CD4-positive, alpha-beta T cell treated with Interleukin-10 for 1 hour (primary cell): ENCODE measurements around the gene PPBP.
"Not testable (repeated sequence)": the region's sequence is repeated elsewhere in the genome, so short reads cannot be mapped to it uniquely, and the experiment has no call there.

Source experiments
- DNase-seq: peaks from one replicate; pipeline ENCODE4 v3.0.0-alpha.2; 2020

Gene PPBP

GRCh38 chr4:73991742-73992000 is 3.7 kb upstream of the PPBP start:
- no peak for DNase-seq

DNA sequence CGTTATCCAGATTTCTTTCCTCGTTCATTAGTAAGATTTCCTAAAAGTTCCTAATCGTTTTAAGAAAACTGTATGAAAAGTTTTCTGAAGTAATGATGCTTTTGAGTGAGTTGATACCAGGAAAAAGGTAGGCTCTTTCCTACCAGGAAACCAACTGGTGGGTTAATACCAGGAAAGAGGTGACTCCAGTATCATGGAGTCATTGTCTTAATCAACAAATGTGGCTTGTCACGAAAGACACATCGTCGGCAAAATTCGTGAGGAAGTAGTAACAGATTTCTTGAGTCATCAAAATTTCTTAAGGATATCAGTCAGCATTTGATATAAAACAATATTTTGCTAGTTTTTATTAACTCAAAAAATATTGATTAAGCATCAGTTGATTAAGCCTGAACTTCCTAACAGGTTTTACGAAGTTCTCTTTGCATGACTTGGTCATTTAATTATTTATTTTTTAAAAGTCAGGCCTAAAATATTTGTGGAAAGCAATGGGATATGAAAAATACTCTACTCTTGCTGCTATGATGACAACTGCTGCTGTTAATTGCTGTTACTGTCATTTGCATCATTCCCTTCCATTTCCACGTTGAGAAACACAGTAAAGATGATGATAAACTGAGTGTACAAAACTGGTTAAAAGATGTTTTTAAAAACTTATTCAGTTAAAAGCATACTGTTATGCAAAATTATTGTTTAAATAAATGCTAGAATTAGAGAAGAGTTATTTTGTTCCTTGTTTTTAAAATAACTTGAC is 3.2 kb upstream of the PPBP start:
- DNase-seq = no peak

GRCh38 chr4:73989928-73990327 is 1.9 kb upstream of the PPBP start:
- no peak for DNase-seq

GRCh38 chr4:73989031-73989430 is 1.0 kb upstream of the PPBP start:
- no peak for DNase-seq

GRCh38 chr4:73985528-73985852 is 2.5 kb downstream of the PPBP start:
- DNase-seq = no peak

DNA sequence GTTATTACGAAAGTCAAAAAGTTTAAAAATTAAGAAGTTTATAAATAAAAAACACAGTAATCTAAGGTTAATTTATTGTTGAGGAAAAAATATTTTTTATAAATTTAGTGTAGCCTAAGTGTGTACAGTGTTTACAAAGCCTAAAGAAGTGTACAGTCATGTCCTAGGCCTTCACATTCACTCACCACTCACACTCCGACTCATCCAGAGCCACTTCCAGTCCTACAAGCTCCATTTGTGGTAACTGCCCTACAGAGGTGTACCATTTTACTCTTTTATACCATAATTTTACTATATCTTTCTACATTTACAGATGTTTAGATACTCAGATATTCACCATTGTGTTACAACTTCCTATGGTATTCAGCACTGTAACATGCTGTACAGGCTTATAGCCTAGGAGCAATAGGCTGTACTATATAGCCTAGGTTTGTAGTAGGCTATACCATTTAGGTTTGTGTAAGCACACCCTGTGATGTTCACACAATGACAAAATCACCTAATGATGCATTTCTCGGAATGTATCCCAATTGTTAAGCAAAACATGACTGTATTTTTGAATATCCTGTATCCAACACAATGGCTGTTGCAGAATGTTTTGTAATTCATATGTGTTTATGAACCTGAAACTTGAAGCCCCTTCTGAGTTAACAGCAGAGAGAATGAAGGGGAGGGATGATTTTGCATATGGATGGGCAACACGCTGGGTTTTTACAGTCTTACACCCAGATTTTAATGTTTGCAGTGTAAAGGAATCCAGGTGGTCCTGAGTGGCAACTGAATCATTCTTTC is 3.1 kb downstream of the PPBP start:
- DNase-seq = no peak

GRCh38 chr4:73981175-73981574 is 6.8 kb downstream of the PPBP start:
- DNase-seq = not testable (repeated sequence)

DNA sequence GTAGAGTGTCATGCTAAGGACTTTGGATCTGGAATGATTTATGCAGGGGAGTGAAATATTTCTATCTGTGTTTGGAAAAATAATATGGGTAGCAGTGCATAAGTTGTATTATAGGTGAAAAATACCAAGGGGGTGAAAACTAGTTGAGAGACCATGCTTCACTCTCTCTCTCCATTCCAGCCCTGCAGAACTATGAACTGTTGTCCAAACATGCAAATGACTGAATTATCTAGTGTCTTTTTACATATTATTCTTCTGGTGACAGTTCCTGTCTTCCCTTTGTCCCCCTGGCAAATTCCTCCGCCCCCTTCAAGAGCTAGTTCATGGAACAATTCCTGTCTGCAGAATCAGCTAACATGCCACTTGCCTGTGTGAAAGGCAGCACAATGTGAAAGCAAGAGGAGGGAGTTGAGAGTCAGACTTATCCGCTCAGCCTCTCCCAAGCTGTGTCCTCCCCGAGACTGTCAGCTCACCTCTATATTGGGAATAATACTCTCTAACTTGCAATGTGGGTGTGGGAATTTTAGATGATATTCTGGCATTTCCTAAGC is 8.5 kb downstream of the PPBP start:
- DNase-seq = no peak

DNA sequence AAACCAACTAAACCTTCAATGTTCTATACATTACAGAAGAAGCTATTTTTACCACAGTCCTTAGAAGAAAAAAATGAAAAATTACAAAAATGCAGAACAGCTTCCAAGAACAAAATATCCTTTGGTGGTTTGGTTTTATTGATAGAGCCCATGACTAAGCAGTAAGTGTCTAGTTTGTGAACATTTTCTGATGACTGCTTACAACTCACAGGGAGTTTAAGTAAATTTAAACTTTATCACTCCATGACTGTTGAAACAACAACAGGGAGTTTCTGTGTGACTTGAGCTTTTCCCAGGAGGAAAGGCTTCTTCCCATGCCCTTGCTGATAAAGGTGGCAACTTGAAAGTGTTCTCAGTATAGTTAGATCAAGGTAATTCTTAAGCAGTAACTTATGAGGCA is 9.1 kb downstream of the PPBP start:
- no peak for DNase-seq

DNA sequence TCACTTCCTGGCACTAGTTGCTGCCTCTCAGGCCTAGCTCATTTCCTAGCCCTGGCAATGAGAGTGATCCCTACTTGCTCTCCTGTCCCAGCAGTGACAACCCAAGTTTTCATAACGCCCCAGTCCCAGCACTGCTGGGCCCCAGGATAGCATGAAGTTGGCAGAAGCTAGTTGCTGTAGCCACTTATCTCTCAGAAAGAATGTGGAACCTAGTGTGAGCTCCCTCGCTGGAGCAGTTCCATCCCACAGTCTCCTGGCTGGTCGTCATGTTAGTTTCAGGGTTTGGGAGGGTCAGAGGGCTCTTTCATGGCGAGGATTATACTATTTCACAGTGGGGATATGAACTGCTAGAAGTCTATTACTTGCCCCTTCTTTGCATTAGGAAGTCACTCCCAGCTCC is 11.3 kb downstream of the PPBP start:
- no peak for DNase-seq

GRCh38 chr4:73976217-73976616 is 11.8 kb downstream of the PPBP start:
- DNase-seq = no peak

DNA sequence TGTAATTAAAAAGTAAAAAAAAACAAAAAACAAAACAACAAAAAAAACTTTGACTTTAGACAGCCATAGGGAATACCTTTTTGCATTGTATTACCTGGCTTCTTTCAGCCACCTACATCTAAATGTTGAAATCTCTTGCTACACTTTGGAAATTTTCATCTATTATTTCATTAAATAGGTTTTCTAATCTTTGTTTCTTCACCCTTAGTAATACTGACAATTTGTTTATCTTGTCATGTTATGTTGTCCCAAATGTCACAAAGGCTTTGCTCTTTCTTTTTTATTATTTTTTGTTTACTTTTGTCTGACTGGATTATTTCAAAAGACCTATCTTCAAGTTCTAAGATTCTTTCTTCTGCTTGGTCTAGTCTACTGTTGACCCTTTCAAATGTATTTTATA is 13.6 kb downstream of the PPBP start:
- DNase-seq = no peak

GRCh38 chr4:73970945-73971344 is 17.0 kb downstream of the PPBP start:
- DNase-seq = no peak

GRCh38 chr4:73970011-73970410 is 18.0 kb downstream of the PPBP start:
- no peak for DNase-seq

DNA sequence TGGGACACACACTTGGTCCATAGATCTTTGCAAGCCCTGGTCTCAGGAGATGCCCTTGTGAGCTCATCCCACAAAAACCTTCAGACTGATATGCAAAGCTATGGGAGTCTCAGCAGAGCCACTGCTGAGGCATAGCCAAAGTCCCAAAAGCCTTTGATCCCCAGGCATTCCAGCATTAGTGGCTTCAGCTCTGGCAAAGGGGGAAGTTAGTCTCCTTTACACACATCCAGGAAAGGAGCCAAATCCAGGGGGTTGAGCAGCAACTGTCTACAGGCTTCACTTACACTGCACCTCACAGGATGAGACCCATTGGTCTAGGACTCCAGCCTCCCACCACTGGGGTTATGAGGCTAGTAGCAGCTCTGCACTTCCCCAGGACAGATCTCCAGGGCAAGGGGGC is 20.1 kb downstream of the PPBP start:
- DNase-seq = no peak

DNA sequence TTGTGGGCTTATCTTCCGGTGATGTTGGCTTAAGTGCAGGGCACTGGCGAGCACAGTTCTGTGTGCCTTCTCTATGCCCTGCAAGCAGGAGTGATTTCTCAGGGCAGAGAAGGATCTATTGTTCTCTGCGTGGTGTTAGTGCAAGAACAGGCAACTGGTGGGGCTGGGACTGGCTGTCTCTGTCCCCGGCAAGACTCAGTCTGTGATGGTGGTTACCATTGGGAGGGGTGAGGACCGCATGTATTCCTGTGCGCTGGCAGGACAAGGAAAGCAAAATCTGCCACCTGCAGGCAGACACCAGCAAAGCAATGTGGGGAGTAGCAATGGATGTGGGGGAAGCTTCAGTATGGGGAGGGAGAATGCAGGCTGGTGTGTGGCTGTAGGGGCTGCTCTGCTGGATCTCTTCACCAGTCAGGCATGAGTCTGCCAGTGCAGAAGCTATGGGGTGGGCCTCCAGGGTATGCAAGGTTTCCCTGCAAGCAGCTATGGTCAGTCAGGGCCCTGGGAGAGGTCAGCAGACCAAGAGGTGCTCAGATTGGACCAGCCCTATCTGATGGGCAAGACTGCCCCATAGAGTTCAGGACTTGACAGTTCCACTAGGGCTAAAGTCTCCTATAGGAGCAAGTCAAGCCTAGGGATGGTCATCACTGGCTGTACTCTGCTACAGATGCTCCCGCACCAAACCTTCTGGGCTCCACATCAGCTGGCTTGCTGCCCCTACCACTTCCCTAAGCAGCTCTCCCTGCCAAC is 23.0 kb downstream of the PPBP start:
- no peak for DNase-seq

GRCh38 chr4:73962724-73963123 is 25.3 kb downstream of the PPBP start:
- no peak for DNase-seq

DNA sequence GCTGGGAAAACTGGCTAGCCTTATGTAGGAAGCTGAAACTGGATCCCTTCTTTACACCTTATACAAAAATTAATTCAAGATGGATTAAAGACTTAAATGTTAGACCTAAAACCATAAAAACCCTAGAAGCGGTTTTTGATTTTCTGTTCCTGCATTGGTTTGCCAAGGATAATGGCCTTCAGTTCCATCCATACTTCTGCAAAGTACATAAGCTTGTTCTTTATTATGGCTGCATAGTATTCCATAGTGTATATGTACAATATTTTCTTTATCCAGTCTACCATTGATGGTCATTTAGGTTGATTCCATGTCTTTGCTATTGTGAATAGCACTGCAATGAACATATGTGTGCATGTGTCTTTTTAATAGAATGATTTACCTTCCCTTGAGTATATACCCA is 28.9 kb downstream of the PPBP start:
- not testable (repeated sequence) for DNase-seq

DNA sequence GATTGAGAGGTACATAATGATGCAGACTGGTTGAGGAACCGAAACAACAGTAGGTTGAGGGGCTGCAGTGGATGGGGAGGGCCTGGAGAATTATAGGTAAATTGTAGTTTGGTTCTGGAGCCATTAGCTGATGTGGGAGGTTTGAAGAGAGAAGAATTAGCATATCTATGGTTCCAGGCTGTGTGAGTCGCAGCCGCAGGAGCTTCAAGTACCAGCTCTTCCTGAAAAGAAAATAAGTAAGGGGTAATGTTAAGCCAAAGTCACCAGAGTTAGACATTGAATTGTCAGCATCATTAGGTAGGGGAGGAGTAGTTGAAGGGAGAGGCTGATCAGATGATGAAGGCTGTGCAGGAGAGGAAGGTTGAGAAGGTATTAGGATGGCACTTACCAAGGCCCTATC is 35.6 kb downstream of the PPBP start:
- no peak for DNase-seq

- DNase-seq = not testable (repeated sequence)
Observed at GRCh38 chr4:73950376-73950920, 37.5 kb downstream of the PPBP start.

- no peak for DNase-seq
Observed at GRCh38 chr4:73948990-73949706, 38.8 kb downstream of the PPBP start.

- DNase-seq = no peak
Observed at GRCh38 chr4:73948291-73948690, 39.7 kb downstream of the PPBP start.
